Tibial nerve (tissue), 4 donors: ENCODE measurements around the gene GCK. TPM values are rescaled to one million over a fixed set of nuclear protein-coding genes. Genes with fewer than 3 reads are reported as not detected.

Experiments used
- DNase-seq, 2 donors: peaks; one replicate each; pipeline ENCODE4 v3.0.0-alpha.2; 2019; ENCODE audit warnings: low spot score in 2 of 2
- H3K27ac ChIP-seq, 4 donors: fragments of 200-600 bp; sonication (generic) in 3 of 4; one replicate each; pipeline ENCODE4 v1.5.1; 2017 to 2019; ENCODE audit warnings: mild to moderate bottlenecking in 1 of 4
- H3K27me3 ChIP-seq, 2 donors: fragments of 200-600 bp; sonication (generic) in 1 of 2; one replicate each; pipeline versions ENCODE4 v1.5.1 to v1.6.0; 2017 to 2019
- H3K36me3 ChIP-seq, 3 donors: fragments of 200-600 bp; sonication (generic); one replicate each; pipeline ENCODE4 v1.5.1; 2018 to 2019
- H3K4me1 ChIP-seq, 4 donors: fragments of 200-600 bp; sonication (generic) in 3 of 4; one replicate each; pipeline ENCODE4 v1.5.1; 2017 to 2019
- H3K4me3 ChIP-seq, 4 donors: fragments of 200-600 bp; sonication (generic) in 3 of 4; one replicate each; pipeline ENCODE4 v1.5.1; 2017 to 2019; ENCODE audit warnings: mild to moderate bottlenecking in 1 of 4, moderate library complexity in 1 of 4
- H3K9me3 ChIP-seq, 4 donors: fragments of 200-600 bp; sonication (generic) in 3 of 4; one replicate each; pipeline ENCODE4 v1.5.1; 2017 to 2019
- CTCF ChIP-seq, 5 experiments: fragments of 200-600 bp in 3 of 5; fragments of 450-650 bp in 2 of 5; sonication (generic) in 3 of 5; IDR thresholded peaks; one replicate each; pipeline ENCODE4 v1.5.1; 2016 to 2019; ENCODE audit warnings: antibody characterized with exemption in 5 of 5, mild to moderate bottlenecking in 3 of 5, moderate library complexity in 2 of 5
- EP300 ChIP-seq, 2 donors: sonication (generic); formaldehyde crosslinking; IDR thresholded peaks; one replicate each; pipeline ENCODE4 v1.6.1; 2017; ENCODE audit warnings: antibody characterized with exemption in 2 of 2, mild to moderate bottlenecking in 1 of 2
- POLR2A ChIP-seq, 2 donors: fragments of 450-650 bp; IDR thresholded peaks; one replicate each; pipeline ENCODE4 v1.6.1; 2017; ENCODE audit warnings: antibody characterized with exemption in 2 of 2, mild to moderate bottlenecking in 2 of 2, moderate library complexity in 2 of 2
- WGBS, 2 donors: methylation state at CpG; one replicate each; pipeline ENCODE4 v1.1.5; 2018; 5-methylcytosine and 5-hydroxymethylcytosine counted together
- total RNA-seq, 4 donors: library from RNA; depleted of rRNA; stranded (reverse); fragments of >200 nt; gene quantifications; one replicate each; pipeline ENCODE4 v1.1.0, GENCODE V29; 2016

GCK gene
- total RNA-seq, 4 donors from 2014 or later: 2.3 to 3.0 (median 2.4) TPM; not detected in 1

GRCh38 chr7:44224974-44225565 lies 35.8 kb upstream of the GCK start:
- Histone ChIP-seq H3K27me3 (peaks cover 0 to 21% of the 10 kb centered on the region in 2 donors), H3K4me3 (no peak overlapping the region), H3K36me3 (peaks cover 0 to 1% (median 0%) of the 10 kb centered on the region in 3 donors), H3K27ac (no peak overlapping the region), H3K9me3 (no peaks in the 10 kb centered on the region), H3K4me1 (no peaks in the 10 kb centered on the region)
- 56 to 70% methylated on average over 8 to 10 of the region's 10 CpGs for WGBS, 2 donors
- DNase-seq: no peak
- TF ChIP-seq EP300 (IDR thresholded peaks at IDR 0.05) (no peak), CTCF (IDR thresholded peaks at IDR 0.05) (no peak), POLR2A (IDR thresholded peaks at IDR 0.05) (no peak)

GRCh38 chr7:44224080-44224973 lies 35.1 kb upstream of the GCK start:
- Histone ChIP-seq H3K9me3 (peaks cover 0 to 4% (median 0%) of the 10 kb centered on the region in 4 donors), H3K4me1 (no peaks in the 10 kb centered on the region), H3K36me3 (peaks cover 0 to 9% (median 0%) of the 10 kb centered on the region in 3 donors), H3K4me3 (no peak overlapping the region), H3K27me3 (peaks cover 0 to 21% of the 10 kb centered on the region in 2 donors), H3K27ac (no peak overlapping the region)
- 56 to 61% methylated on average over 11 to 17 of the region's 18 CpGs for WGBS, 2 donors
- no peak for DNase-seq
- no peak for TF ChIP-seq POLR2A (IDR thresholded peaks at IDR 0.05)
- TF ChIP-seq CTCF (IDR thresholded peaks at IDR 0.05): no peak
- TF ChIP-seq EP300 (IDR thresholded peaks at IDR 0.05): no peak

- peaks cover 0 to 21% of the 10 kb centered on the region in 2 donors for H3K27me3 ChIP-seq
- H3K27ac ChIP-seq: no peak overlapping the region
- H3K36me3 ChIP-seq: peaks cover 0 to 10% (median 0%) of the 10 kb centered on the region in 3 donors
- TF ChIP-seq CTCF (IDR thresholded peaks at IDR 0.05): no peak
- no peak for TF ChIP-seq EP300 (IDR thresholded peaks at IDR 0.05)
- TF ChIP-seq POLR2A (IDR thresholded peaks at IDR 0.05): no peak
- DNase-seq: no peak
- no peaks in the 10 kb centered on the region for H3K4me1 ChIP-seq
- WGBS, 2 donors: 46 to 64% methylated on average over 4 to 5 of the region's 5 CpGs
- H3K9me3 ChIP-seq: peaks cover 0 to 9% (median 0%) of the 10 kb centered on the region in 4 donors
- no peak overlapping the region for H3K4me3 ChIP-seq
Observed at GRCh38 chr7:44223362-44224079, 34.3 kb upstream of the GCK start.

- TF ChIP-seq CTCF (IDR thresholded peaks at IDR 0.05): no peak
- no peak for TF ChIP-seq POLR2A (IDR thresholded peaks at IDR 0.05)
- TF ChIP-seq EP300 (IDR thresholded peaks at IDR 0.05): no peak
- Histone ChIP-seq H3K4me3 (no peak overlapping the region), H3K9me3 (peaks cover 0 to 11% (median 0%) of the 10 kb centered on the region in 4 donors), H3K27ac (no peak overlapping the region), H3K36me3 (peaks cover 0 to 10% (median 0%) of the 10 kb centered on the region in 3 donors), H3K27me3 (peaks cover 0 to 21% of the 10 kb centered on the region in 2 donors), H3K4me1 (no peaks in the 10 kb centered on the region)
- WGBS, 2 donors: 87 to 92% methylated on average over 5 to 8 of the region's 11 CpGs
- no peak for DNase-seq
Observed at GRCh38 chr7:44222776-44223261, 33.6 kb upstream of the GCK start.
